ENCODE data around the gene AKR1C8.

DNA sequence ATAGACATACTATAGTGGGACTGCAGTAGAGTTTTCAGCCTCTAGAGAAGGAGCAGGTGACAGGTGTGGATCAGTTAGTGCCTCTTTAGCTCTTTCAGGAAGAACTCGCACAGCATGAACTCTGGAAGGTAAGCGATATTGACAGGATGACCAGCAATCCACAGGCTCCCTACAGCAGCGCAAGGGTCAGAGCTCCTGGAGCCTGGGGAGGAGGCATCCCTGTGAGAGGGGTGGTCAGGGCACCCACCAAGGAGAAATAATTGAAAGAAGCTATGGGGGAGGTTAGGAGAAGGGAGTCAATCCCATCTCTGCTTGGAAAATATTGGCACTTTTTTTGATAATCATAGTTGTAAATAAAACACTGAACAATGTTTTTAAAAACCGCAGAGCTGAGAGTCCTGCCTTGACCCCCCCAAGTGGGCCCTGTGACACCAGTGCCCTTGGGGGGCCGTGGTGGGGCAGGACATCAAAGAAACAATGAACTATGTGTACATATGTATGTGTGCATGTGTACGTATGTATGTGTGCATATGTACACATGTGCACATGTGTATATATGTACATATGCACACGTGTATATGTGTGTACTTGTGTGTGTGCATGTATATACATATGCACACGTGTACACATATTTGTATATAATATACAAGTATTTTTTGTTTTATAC is 77.0 kb downstream of the AKR1C8 start:
- TF ChIP-seq, protein P1, sequence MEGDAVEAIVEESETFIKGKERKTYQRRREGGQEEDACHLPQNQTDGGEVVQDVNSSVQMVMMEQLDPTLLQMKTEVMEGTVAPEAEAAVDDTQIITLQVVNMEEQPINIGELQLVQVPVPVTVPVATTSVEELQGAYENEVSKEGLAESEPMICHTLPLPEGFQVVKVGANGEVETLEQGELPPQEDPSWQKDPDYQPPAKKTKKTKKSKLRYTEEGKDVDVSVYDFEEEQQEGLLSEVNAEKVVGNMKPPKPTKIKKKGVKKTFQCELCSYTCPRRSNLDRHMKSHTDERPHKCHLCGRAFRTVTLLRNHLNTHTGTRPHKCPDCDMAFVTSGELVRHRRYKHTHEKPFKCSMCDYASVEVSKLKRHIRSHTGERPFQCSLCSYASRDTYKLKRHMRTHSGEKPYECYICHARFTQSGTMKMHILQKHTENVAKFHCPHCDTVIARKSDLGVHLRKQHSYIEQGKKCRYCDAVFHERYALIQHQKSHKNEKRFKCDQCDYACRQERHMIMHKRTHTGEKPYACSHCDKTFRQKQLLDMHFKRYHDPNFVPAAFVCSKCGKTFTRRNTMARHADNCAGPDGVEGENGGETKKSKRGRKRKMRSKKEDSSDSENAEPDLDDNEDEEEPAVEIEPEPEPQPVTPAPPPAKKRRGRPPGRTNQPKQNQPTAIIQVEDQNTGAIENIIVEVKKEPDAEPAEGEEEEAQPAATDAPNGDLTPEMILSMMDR (IDR thresholded peaks at IDR 0.05) = no peak
- TF ChIP-seq POLR2A (IDR thresholded peaks at IDR 0.05) = no peak
